HG02973 (cell line): ENCODE data around the gene SEMA7A.

ENCODE experiments used
- ATAC-seq: cut with Tn5 transposase; IDR thresholded peaks from one replicate; pipeline ENCODE4 v1.9.1; 2021; ENCODE audit warnings: moderate library complexity; ENCODE audit not compliant: unreplicated experiment

SEMA7A gene

GRCh38 chr15:74453925-74454763, 20.4 kb upstream of the SEMA7A start:
- no peak for ATAC-seq

DNA sequence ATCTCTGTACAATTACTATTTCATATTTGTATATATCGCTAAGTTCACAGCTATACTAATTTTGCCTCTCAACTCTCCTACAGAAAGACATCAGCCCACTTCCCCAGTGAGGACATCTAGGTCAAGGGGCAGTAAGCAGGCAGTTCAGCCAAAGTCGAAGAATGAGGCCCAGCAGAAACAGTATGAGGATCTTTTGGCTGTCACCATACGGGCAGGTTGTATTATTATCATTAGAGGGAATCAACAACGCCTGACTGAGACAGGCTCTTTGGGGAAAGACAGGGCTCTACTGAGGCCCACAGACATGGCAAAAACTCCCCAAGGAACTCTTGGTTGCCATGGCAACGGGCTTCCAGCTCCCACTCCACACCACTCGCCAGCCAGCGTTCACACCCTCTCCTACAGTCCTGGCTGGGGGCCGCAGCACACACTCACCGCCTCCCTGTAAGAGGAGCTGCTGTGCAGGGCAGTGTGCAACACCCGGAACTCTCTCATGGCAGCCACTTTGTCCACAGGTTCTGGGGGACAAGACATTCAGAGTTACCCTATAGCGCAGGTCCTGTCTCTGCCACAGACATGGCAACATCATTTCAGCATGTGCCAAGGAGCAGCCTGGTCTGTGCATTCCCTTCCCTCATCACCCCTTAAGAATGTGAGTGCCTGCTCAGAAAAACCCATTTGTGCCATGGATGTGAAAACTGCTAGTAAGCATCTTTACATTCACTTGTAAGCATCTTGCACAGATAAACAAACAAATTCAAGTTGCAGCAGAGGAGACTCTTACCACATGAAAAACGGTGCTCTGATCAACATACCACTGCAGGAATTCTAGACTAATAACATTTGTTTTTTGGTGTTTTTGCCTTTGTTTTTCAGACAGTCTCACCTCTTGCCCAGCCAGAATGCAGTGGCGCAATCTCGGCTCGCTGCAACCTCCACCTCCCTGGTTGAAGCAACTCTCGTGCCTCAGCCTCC, 18.4 kb upstream of the SEMA7A start:
- no peak for ATAC-seq

GRCh38 chr15:74451322-74451721, 17.6 kb upstream of the SEMA7A start:
- no peak for ATAC-seq

GRCh38 chr15:74449643-74450205, 16.0 kb upstream of the SEMA7A start:
- no peak for ATAC-seq

DNA sequence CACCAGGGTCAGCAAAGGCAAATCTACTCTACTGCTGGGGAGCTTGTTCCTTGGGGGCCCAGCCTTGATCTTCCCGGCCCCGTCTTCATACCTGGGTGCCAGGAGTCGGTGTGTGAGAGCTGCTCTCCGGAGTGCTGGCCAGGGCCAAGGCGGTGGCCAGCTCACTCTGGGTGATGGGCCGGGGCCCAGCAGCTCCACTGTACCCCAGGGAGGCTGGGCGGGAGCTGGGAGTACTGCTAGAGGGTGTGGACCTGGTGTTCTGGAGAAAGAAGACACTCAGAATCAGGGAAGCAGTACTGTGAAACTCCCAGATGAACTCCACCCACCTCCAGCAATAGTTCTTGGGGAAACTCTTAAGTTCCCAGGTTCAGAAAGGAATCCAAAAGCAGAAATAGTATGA, 15.3 kb upstream of the SEMA7A start:
- ATAC-seq, result no peak

DNA sequence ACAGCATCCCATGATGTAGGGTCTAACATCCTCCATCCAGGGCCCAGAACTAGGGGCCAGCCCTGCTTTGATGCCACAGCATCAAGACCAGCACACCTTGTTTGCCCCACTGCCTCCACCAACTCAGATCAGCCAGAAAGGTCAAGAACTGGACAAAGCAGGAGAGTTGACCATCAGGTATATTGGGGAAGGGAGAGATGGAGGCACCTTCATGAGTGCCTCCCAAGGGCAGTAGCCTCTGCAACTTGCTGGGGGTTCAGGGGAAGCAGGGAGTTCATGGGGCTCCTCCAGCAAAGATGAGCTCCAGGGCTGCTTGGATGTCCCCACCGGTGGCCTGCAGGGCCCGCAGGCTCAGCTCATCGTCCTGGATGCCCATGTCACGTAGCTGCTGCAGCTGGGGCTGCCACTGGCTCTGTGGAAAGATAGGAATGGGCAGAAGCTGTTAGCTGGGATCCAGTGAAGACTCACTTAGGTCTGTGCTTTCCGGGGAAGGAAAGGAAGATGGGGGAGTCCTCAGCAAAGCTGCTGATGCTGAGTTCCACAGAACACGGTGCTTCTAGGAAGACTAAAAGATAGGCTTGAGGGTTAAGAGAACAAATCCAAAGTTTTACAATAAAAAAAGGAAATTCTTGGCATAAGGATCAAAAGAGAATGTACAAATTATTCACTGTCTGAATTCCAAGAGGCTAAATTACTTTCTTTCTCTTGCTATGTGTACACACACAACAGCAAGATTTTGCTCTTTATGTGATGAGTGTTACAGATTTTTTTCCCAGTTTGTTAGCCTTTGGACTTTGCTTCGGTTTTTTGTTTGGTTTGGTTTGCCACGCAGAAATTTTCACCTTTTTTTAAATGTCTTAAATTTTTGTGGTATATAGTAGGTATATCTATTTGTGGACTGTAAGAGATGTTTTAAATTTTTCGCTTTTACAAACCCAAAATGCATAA, 12.3 kb upstream of the SEMA7A start:
- ATAC-seq, result no peak

DNA sequence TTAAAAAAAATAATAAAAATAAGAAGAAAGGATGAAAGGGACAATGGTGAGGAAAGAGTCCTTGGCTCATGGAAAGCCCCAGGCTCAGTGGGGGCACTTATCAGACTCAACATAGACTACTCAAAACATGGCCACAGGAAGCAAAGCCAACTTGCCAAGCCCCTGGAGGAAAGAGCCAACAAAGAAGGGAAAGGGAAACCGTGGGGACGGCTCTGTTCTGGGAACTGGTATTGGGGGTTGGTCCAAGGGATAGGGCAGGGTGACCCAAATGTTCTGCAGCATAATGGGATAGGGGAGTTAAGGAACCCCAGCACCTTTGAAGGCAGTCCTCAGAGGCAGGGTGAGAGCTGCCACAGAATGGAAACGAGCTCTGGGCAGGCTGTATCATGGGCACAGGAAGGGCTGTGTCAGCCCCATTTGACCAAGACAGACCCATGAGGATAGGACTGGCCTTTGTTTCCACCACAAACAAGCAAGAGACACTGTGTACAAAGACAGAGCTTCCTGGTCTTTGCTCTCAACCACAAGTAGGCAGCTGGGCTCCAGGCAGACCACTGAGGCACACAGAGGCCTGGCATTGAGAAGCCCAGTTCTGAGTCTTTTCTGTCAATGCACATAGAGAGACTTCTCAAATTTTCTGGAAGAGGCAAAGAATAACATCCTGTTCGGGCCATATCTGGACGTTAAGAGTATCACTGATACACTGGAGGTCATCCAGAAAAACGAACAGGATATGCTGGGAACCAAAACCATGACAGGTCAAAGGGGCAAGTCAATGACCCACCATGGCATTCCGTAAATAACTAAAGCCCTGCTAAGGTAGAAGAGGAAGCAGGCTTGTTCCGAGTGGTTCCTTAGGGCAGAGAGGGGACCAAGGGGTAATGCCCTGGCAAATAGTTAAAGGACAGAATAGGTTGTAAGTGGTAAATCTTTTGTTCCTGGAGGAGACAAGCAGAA, 10.6 kb upstream of the SEMA7A start:
- ATAC-seq, result no peak

DNA sequence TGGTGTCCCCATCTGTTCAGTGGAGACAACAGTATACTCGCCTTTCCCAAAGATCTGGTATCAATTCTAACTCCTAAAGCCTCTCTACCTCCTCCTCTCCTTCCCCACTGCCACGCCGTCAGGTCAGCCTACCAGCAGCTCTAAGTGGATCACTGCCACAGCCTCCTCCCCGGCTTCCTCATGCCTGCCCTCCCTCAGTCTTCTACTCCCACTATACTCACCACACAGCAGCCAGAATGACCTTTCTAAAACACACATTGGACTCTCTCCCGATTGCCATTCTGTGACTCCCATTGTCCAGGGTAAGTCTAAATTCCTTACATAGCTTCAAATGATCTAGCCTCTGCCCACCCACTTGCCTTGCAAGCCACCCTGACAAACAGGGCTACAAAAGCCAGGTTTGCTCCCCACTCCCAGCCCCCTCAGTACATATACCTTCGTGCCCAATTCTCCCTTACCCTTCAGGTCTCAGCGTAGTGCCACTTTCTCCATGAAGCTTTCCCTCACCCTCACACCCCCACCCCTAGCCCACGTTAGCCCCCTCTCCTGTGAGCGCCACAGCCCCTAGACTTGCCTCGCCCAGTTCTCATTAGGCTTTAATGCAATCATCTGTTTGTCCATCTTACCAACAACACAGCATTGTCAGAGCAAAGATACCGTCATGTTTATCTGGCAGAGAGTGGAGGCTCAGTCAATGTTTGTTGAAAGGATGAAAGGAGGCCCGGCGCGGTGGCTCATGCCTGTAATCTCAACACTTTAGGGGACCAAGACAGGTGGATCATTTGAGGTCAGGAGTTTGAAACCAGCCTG, 9.5 kb upstream of the SEMA7A start:
- ATAC-seq, result no peak

DNA sequence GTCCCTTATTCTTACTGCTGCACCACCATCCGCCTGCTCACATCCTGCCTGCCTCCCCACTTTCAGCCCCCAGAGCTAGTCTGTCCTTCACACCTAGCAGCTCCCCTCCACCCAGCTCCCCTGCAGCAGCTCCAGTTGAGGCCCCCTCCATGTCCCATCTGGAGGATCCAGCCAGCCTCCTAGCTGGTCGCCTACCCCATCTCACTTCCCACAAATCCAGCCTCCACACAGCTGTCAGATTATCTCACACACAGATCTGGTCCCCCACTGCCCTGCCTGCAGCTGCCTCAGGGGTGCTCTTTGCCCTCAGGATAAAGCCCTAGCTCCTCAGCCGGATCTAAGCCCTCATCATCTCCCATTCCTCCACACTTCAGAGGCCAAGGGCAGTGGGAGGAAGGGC, 8.8 kb upstream of the SEMA7A start:
- ATAC-seq, result no peak

DNA sequence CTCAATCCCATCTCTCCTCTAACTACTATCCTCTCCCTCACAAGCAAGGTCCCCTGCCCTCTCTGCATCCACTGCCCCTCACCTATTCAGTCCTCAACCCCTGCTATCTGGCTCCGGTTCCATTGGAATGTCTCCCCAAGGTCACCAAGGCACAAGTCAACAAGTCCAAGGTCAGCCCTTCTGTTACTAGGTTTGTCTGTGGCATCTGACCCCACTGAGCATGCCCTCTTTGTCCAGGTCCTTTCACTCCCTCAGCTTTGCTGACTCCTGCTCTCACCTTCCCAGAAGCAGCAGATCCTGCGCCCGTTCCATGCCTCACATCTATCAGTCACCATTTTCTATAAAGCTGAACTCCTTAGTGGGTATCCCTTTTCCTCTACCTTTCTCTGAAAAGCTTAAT, 8.3 kb upstream of the SEMA7A start:
- ATAC-seq, result no peak

DNA sequence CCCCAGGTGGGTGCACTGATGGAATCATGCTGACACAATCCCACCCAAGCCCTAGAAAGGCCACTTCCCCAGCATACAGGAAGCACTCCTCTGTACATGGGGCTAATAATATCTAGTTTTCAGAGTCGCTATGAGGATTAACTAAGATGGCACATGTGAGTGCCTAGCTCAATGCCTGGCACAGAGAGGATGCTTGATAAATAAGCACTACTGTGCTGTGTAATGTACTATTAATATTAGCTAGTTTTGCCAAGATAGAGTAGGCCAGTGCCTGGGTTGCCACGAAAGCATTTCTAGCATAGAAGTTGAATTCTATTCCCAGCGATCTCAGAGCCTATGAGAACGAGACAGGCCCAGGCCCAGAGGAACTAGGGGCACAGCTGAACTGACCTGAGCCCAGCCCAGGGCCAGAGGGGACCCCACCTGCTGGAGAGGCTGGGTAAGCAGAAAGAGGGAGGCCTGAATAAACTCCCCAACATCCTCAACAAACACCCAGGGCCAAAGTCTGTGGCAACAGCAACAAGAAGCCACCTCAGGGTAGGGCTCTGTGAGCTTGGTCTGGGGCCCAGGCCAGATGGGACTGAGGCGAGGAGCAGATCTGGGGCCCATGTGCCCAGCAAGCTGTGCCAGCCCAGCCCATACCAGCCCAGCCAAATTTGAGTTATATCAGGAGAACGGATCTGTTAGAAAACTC, 7.6 kb upstream of the SEMA7A start:
- ATAC-seq, result no peak

- no peak for ATAC-seq
These were observed 5.1 kb upstream of the SEMA7A start for GRCh38 chr15:74438721-74439316.

GRCh38 chr15:74438206-74438605, 4.4 kb upstream of the SEMA7A start:
- ATAC-seq, result no peak

DNA sequence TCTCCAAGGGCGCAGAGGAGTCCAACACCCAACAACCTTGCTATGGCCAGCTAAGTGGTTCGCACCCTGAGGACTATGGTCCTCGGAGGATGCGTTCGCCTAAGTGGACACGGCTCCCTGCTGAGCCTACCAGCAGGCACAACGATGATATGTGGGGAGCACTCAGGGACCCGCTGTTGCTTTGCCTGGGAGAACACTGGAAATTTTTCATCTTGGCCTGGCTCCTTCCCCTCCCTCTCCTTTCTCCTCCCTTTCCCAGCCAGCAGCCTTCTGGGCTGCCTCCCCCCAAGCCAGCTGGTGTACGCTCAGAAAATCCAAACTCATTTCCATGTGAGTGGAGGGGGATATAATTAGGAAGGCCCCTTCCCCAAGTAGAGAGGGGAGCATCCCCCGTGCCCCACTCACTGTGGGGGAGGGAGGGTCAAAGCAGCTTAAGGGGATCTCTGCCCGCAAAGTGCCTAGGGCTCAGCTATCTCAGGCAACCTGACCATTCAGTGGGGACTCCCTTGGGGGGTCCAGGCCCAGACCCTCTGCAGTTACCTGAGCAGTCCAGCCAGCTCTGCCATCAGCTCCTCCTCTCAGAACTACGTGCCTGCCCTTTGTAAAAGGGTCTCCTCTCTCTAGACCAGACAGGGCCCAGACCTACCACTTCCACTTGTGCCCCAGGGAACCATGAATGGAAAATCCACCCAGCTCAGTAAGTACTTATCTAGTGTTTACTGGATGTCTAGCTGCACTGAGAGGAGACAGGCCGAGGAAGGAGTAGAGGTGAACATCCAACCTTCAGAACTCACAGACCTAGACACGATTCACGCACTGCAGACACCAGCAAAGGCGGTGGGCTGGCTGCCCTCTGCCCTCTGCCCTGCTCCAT, 742 bp upstream of the SEMA7A start:
- peak; percentile 6 for ATAC-seq

DNA sequence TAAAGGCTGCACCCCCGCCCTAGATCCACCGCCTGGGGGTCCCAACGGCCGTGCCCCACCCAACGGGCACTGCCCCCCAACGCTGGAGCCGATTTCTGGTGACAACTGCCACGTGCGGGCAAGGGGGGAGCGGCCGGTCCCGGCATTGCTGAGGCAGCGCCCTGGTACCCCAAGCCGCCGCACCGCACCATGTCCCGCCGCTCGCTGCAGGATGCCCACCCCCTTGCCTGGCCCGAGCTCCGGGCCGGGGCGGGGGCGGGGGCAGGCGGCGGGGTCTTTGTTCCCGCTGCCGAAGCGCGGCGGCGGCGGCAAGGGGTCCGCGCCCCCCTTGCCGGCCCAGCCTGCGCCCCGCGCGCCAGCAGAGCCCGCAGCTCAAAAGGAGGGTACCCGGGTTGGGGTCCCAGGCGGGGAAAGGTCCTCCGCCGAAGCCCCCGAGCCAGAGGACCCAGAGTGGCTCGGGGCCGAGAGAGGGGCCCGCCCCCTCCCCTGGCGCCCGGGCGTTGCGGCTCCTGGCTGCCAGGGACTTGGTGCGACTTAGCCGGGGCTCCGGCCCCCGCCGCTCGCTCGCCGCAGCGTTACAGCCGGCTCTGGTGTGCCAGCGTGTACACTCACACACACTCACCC, 678 bp downstream of the SEMA7A start:
- no peak for ATAC-seq
